Astrocyte of the spinal cord (primary cell): ENCODE data around the gene PITPNM3.
"Not testable (repeated sequence)": the region's sequence is repeated elsewhere in the genome, so short reads cannot be mapped to it uniquely, and the experiment has no call there.

Source experiments
- DNase-seq: peaks from one replicate; pipeline ENCODE4 v3.0.0; 2011; ENCODE audit warnings: low read depth, low spot score
- H3K4me3 ChIP-seq: 2 replicates; pipeline ENCODE4 v1.5.1; 2011; ENCODE audit warnings: low read depth, mild to moderate bottlenecking, low read length, moderate library complexity
- CTCF ChIP-seq: IDR thresholded peaks from 2 replicates; pipeline ENCODE4 v1.5.1; 2012; ENCODE audit warnings: low read depth, mild to moderate bottlenecking, low read length, inconsistent platforms
- in situ Hi-C: cut with HindIII; loops from 2 replicates; pipeline ENCODE4 v1.10.0; 2017; ENCODE audit warnings: low sequenced_read_pairs

The PITPNM3 gene

GRCh38 chr17:6487251-6488007 is 68.9 kb downstream of the PITPNM3 start:
- no peak for TF ChIP-seq CTCF
- no peak for DNase-seq
- H3K4me3 ChIP-seq = no peak overlapping the region
- in situ Hi-C loops = no loop called here

GRCh38 chr17:6485646-6486412 is 70.5 kb downstream of the PITPNM3 start:
- in situ Hi-C loops = no loop called here
- DNase-seq = no peak
- no peak for TF ChIP-seq CTCF
- H3K4me3 ChIP-seq = no peak overlapping the region

GRCh38 chr17:6483507-6483906 is 72.8 kb downstream of the PITPNM3 start:
- DNase-seq = no peak
- no peak overlapping the region for H3K4me3 ChIP-seq
- in situ Hi-C loops = no loop called here
- TF ChIP-seq CTCF = no peak

GRCh38 chr17:6482796-6483195 is 73.6 kb downstream of the PITPNM3 start:
- in situ Hi-C loops, H3K4me3 ChIP-seq, DNase-seq: not testable (repeated sequence)

GRCh38 chr17:6482105-6482455 is 74.3 kb downstream of the PITPNM3 start:
- TF ChIP-seq CTCF = no peak
- H3K4me3 ChIP-seq = no peak overlapping the region
- no peak for DNase-seq
- in situ Hi-C loops = no loop called here

GRCh38 chr17:6480303-6480675 is 76.1 kb downstream of the PITPNM3 start:
- no peak for TF ChIP-seq CTCF
- no peak for DNase-seq
- H3K4me3 ChIP-seq = no peak overlapping the region
- in situ Hi-C loops = no loop called here

GRCh38 chr17:6479622-6480302 is 76.6 kb downstream of the PITPNM3 start:
- DNase-seq = no peak
- in situ Hi-C loops = no loop called here
- no peak overlapping the region for H3K4me3 ChIP-seq
- no peak for TF ChIP-seq CTCF
